GM21515 (cell line): ENCODE results near the gene TCOF1.
"Not testable (repeated sequence)": the region's sequence is repeated elsewhere in the genome, so short reads cannot be mapped to it uniquely, and the experiment has no call there.

Experiments used
- ATAC-seq: cut with Tn5 transposase; IDR thresholded peaks from one replicate; pipeline ENCODE4 v1.9.1; 2021; ENCODE audit not compliant: unreplicated experiment

TCOF1 gene

GRCh38 chr5:150404535-150404934 is 47.0 kb downstream of the TCOF1 start:
- no peak for ATAC-seq

- ATAC-seq = no peak
These were observed 47.7 kb downstream of the TCOF1 start for GRCh38 chr5:150404941-150405816.

GRCh38 chr5:150406103-150406722 is 48.7 kb downstream of the TCOF1 start:
- ATAC-seq = no peak

GRCh38 chr5:150406723-150407095 is 49.2 kb downstream of the TCOF1 start:
- ATAC-seq = no peak

GRCh38 chr5:150407096-150407720 is 49.7 kb downstream of the TCOF1 start:
- no peak for ATAC-seq

GRCh38 chr5:150408231-150408943 is 50.9 kb downstream of the TCOF1 start:
- no peak for ATAC-seq

- peak; percentile 25 for ATAC-seq
These were observed 52.4 kb downstream of the TCOF1 start for GRCh38 chr5:150409638-150410523.

GRCh38 chr5:150410524-150411244 is 53.2 kb downstream of the TCOF1 start:
- no peak for ATAC-seq

- ATAC-seq = no peak
These were observed 53.9 kb downstream of the TCOF1 start for GRCh38 chr5:150411245-150411979.

- ATAC-seq = peak; percentile 75
These were observed 55.0 kb downstream of the TCOF1 start, which contains the start of gene CD74 for GRCh38 chr5:150412319-150413175. Gene CD74 (minus strand): TSS chr5:150412910. CDS start chr5:150412749, 161 bp downstream.

- ATAC-seq = no peak
These were observed 55.8 kb downstream of the TCOF1 start for GRCh38 chr5:150413176-150413901.

GRCh38 chr5:150413902-150414790 is 56.6 kb downstream of the TCOF1 start:
- not testable (repeated sequence) for ATAC-seq

- no peak for ATAC-seq
These were observed 62.3 kb downstream of the TCOF1 start for GRCh38 chr5:150419630-150420270.

- ATAC-seq = no peak
These were observed 64.6 kb downstream of the TCOF1 start for GRCh38 chr5:150422075-150422474.

GRCh38 chr5:150422758-150423157 is 65.3 kb downstream of the TCOF1 start:
- no peak for ATAC-seq

- ATAC-seq = not testable (repeated sequence)
These were observed 68.7 kb downstream of the TCOF1 start for GRCh38 chr5:150426165-150426564.
